Cardiac muscle cell (in vitro differentiated cells and primary cell): ENCODE data around the gene ZC2HC1B. TPM values are rescaled to one million over a fixed set of nuclear protein-coding genes. Genes with fewer than 3 reads are reported as not detected.

ENCODE experiments used
- DNase-seq, 2 donors: peaks; one replicate each; pipeline versions ENCODE4 v3.0.0 to v3.0.0-alpha.2; 2010 to 2017; ENCODE audit warnings: low read depth in 1 of 2, low spot score in 1 of 2
- H3K27ac ChIP-seq: fragments of 200-600 bp; sonication (generic); 2 replicates; pipeline ENCODE4 v1.5.1; 2016
- H3K27me3 ChIP-seq: fragments of 200-600 bp; sonication (generic); 2 replicates; pipeline ENCODE4 v1.6.0; 2016; ENCODE audit warnings: control low read depth
- H3K36me3 ChIP-seq: fragments of 200-600 bp; sonication (generic); 2 replicates; pipeline ENCODE4 v1.5.1; 2016; ENCODE audit warnings: control low read depth
- H3K4me1 ChIP-seq: fragments of 200-600 bp; sonication (generic); 2 replicates; pipeline ENCODE4 v1.8.1; 2017; ENCODE audit warnings: low read depth, mild to moderate bottlenecking, mixed run types
- H3K4me3 ChIP-seq: fragments of 200-600 bp; sonication (generic); 2 replicates; pipeline ENCODE4 v1.5.1; 2016; ENCODE audit warnings: mild to moderate bottlenecking
- H3K9me3 ChIP-seq: fragments of 200-600 bp; sonication (generic); 2 replicates; pipeline ENCODE4 v1.5.1; 2017; ENCODE audit warnings: low read depth, mild to moderate bottlenecking, control low read depth
- CTCF ChIP-seq: IDR thresholded peaks from 2 replicates; pipeline ENCODE4 v1.5.1; 2012; ENCODE audit warnings: low read depth, mild to moderate bottlenecking, low read length
- polyA plus RNA-seq: library from polyadenylated mRNA; unstranded; fragments of >200 nt; fragmentation: Nextera tagmentation; extraction: Ambion mirVana; gene quantifications from 2 replicates; pipeline ENCODE4 v1.2.1, GENCODE V29; 2016
- total RNA-seq: library from RNA; depleted of rRNA; stranded (reverse); fragments of >200 nt; gene quantifications from 2 replicates; pipeline ENCODE4 v1.2.3, GENCODE V29; 2016

ZC2HC1B gene
- total and polyA plus RNA-seq, 2 experiments from 2014 or later, result not detected

DNA sequence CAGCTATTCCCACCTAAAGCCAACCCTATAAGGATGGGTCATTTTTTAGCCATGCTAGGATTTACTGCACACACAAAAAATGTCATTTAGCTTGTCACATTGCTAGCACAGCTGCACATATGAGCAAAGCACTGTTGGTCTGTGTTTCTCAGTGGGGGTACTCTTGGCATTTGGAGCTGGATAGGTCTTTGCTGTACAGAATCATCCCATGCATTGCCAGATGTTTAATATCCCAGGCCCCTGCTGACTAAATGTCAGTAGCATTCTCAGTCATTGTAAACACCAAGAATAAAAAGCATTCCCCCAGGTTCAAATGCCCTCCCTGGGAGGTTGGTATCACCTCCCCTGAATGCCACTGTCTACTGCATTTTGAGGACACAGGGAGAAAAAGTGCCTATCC lies 35.7 kb upstream of the ZC2HC1B start:
- H3K27ac ChIP-seq, result no peak overlapping the region

GRCh38 chr6:143836150-143836549 lies 28.1 kb upstream of the ZC2HC1B start:
- no peaks in the 10 kb centered on the region for H3K4me1 ChIP-seq
- no peaks in the 10 kb centered on the region for H3K36me3 ChIP-seq
- no peak overlapping the region for H3K27ac ChIP-seq
- no peaks in the 10 kb centered on the region for H3K27me3 ChIP-seq
- no peak overlapping the region for H3K4me3 ChIP-seq
- TF ChIP-seq CTCF, result no peak
- no peaks in the 10 kb centered on the region for H3K9me3 ChIP-seq
- DNase-seq, result no peak

More for the DNA sequence above, 35.7 kb upstream of the ZC2HC1B start:
- H3K4me1 ChIP-seq, result no peaks in the 10 kb centered on the region
- no peaks in the 10 kb centered on the region for H3K27me3 ChIP-seq
- H3K9me3 ChIP-seq, result no peaks in the 10 kb centered on the region
- no peak for TF ChIP-seq CTCF
- no peak for DNase-seq
- H3K4me3 ChIP-seq, result no peak overlapping the region
- peaks cover 8% of the 10 kb centered on the region for H3K36me3 ChIP-seq

DNA sequence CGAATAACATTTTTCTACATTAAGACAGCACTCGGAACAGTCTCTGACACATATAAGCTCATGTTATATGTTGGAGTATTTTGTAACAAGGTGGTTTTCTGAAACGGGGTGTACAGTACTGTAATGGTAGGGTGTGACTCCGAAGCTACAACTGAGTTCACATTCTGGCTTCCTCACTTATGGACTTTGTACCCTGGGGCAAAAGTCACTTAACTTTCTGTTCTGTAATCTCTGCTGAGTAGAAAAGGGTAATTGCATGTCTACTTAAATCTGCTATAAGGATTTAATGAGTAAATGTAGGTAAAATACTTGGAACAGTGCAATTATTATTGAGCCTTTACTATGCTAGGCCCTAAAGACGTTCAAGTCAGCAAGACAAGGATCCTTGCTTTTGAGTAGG lies 25.9 kb upstream of the ZC2HC1B start:
- Histone ChIP-seq H3K9me3 (no peaks in the 10 kb centered on the region), H3K27me3 (no peaks in the 10 kb centered on the region), H3K27ac (no peak overlapping the region), H3K4me3 (no peak overlapping the region), H3K36me3 (no peaks in the 10 kb centered on the region), H3K4me1 (no peaks in the 10 kb centered on the region)
- DNase-seq, result no peak
- no peak for TF ChIP-seq CTCF

GRCh38 chr6:143839196-143839595 lies 25.1 kb upstream of the ZC2HC1B start:
- H3K36me3 ChIP-seq, result no peaks in the 10 kb centered on the region
- H3K27ac ChIP-seq, result no peak overlapping the region
- no peak for TF ChIP-seq CTCF
- no peaks in the 10 kb centered on the region for H3K9me3 ChIP-seq
- H3K4me1 ChIP-seq, result peaks cover 3% of the 10 kb centered on the region
- DNase-seq, result no peak
- H3K4me3 ChIP-seq, result no peak overlapping the region
- no peaks in the 10 kb centered on the region for H3K27me3 ChIP-seq

DNA sequence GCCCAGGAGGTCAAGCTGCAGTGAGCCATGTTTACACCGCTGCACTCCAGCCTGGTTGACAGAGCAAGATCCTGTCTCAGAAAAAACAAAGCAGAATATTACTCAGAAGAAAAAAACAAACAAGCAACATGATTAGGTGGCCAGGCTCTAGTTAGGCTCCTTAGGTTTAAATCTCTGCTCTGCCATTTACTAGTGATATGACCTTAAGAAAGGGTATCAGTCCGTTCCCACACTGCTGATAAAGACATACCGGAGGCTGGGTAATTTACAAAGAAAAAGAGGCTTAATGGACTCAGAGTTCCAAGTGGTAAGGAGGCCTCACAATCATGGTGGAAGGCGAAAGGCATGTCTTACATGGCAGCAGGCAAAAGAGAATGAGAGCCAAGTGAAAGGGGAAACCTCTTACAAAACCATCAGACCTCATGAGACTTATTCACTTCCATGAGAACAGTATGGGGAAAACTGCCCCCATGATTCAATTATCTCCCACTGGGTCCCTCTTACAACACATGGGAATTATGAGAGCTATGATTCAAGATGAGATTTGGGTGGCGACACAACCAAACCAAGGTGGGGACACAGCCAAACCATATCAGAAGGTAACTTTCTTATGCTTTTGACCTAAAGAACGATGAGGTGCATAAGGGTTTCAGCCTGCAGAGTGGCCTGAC lies 23.5 kb upstream of the ZC2HC1B start:
- Histone ChIP-seq H3K4me1 (peaks cover 4% of the 10 kb centered on the region), H3K36me3 (peaks cover 8% of the 10 kb centered on the region), H3K27ac (no peak overlapping the region), H3K9me3 (no peaks in the 10 kb centered on the region), H3K27me3 (no peaks in the 10 kb centered on the region), H3K4me3 (no peak overlapping the region)
- DNase-seq, result no peak
- TF ChIP-seq CTCF, result no peak
